ENCODE data around the gene TMEM255A.
A peak's percentile ranks its signal among the peaks of the same experiment; 100 is the strongest.

Gene TMEM255A

GRCh38 chrX:120269373-120270035 is 41.8 kb downstream of the TMEM255A start:
- DNase-seq: peak in 8 of 58 donors; percentile 0 to 43 (median 2)

GRCh38 chrX:120264341-120264740 is 46.9 kb downstream of the TMEM255A start:
- DNase-seq: no peak

DNA sequence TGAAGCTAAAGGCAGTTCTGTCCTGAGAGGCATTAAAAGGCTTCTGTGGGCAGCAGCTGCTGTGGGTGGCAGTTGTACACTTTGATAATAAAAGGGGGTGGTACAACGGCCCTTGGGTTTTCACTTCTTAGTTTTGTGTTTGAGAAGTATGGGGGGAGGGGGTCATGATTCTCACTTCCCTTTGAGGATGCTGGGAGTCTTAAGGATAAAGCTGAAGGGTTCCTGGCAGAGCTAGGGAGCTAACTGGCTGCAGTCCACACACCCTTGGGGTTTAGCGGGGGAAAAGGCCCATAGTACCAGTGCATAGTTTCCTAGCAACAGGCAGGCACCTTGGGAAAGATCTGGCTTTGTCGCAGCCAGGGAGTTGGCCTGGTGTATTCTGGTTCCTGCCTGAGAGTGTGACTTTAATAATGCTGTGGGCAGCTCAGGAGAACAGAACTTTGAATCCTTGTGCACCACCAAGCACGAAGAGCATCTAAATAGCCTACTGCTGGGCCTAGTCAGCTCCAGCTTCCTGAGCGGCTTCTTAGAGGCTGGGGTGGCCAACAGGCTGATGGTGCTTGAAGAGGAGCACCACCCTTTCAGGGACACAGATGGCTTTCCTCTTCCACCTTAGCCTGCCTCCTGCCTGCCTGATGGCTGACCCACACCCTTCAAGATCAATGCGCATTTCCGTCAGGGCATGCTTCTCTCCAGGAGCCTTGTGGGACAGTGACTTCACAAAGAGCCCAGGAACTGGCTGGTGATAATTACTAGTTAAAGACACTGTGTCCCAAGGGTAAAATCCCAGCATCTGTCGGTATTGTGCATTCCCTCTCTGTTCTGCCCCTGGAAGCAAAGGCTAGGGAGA is 48.2 kb downstream of the TMEM255A start:
- peak in 41 of 58 donors; percentile 0 to 52 (median 11) for DNase-seq

GRCh38 chrX:120260369-120260768 is 50.9 kb downstream of the TMEM255A start:
- DNase-seq: no peak

DNA sequence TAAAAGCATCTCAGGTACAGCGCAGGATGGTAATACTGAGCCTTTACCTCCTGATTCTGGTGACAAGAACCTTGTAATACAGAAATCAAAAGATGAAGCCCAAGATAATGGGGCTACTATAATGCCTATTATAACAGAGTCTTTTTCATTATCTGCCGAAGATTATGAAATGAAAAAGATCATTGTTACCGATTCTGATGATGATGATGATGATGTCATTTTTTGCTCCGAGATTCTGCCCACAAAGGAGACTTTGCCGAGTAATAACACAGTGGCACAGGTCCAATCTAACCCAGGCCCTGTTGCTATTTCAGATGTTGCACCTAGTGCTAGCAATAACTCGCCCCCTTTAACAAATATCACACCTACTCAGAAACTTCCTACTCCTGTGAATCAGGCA is 57.5 kb downstream of the TMEM255A start:
- peak in 1 of 58 donors; percentile 3 for DNase-seq

DNA sequence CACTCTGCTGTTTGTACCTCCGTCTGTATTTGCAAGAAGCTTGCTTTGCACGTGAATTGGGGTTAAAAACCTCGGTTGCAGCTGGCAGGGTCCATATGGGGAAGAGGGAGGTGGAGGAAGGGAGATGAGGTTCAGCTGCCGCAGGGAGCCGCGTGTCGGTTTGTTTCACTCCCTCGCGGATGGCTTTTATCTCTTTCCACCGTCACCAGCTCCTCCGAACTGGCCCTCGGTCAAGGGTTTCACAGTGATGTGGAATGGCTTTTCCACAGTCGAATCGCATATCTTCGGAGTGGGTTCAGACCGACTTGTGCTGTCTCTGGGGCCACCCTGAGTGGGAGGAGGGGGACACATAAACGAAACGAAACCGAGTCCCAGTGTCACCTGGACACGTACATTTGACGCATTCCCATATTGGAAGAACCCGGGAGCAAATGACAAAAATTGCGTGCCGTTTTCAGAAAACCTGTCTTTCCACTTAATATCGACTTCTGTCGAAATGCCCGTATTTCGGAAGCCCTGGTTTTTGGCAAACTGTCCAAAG is 59.7 kb downstream of the TMEM255A start:
- peak in 34 of 58 donors; percentile 0 to 33 (median 8) for DNase-seq

- DNase-seq: peak; percentile 0 to 89 (median 76)
Observed at GRCh38 chrX:120250522-120251271, 60.6 kb downstream of the TMEM255A start, which contains the start of gene ZBTB33. ZBTB33 (plus strand) TSS chrX:120250812; CDS start chrX:120253416, 2,604 bp downstream.

DNA sequence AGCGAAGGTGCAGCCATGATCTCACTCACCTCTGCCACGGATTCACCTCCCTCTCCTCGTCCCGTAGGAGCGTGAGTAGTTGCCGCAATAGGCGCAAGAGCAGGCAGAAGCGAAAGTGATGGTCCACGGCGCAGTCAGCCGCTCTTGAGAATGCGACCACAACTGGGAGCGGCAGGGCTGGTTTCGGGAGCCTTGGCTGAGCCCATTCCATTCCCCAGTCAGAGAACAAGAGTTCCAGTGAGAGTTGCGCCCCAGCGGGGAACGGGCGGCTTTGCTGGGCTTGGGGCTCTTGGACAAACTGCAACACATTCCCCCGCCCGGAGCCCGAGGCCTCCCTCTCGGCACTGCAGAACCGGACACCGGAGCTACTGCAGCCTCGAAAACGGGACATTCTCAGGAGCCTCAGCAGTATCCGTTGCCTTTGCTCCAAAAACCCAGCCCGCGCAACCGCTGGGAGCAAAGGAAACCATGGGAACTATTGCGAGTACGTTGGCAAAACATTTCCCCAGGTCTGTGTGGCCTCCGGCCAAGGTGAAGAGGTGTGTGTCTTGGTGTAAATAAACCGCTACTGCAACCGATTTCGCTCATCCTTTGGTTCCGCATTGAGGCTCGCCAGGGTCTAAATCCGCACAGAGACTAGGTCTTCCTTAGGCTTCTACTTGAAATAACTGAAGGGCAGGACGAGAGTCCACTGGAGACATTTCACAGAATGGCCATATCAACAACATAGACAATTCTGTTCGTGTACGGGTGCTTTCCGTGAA is 66.3 kb downstream of the TMEM255A start:
- peak in 57 of 58 donors; percentile 2 to 72 (median 40) for DNase-seq

GRCh38 chrX:120244395-120244734 is 66.9 kb downstream of the TMEM255A start:
- peak in 1 of 58 donors; percentile 42 for DNase-seq

- DNase-seq: no peak
Observed at GRCh38 chrX:120242813-120243212, 68.4 kb downstream of the TMEM255A start.

DNA sequence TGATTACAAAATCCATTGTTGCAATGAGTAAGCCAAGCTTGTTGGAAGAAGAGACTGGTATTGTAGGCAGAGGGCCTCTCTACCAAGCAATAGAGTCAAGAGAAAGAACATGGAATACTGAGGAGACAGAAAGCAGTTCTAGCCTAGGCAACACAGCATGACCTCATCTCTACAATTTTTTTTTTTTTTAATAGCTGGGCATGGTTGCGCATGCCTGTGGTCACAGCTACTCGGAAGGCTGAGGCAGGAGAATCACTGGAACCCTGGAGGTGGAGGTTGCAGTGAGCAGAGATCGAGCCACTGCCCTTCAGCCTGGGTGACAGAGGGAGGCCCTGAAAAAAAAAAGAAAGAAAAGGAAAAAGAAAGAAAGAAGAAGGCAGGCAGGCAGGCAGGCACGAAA is 72.3 kb downstream of the TMEM255A start:
- DNase-seq: no peak

DNA sequence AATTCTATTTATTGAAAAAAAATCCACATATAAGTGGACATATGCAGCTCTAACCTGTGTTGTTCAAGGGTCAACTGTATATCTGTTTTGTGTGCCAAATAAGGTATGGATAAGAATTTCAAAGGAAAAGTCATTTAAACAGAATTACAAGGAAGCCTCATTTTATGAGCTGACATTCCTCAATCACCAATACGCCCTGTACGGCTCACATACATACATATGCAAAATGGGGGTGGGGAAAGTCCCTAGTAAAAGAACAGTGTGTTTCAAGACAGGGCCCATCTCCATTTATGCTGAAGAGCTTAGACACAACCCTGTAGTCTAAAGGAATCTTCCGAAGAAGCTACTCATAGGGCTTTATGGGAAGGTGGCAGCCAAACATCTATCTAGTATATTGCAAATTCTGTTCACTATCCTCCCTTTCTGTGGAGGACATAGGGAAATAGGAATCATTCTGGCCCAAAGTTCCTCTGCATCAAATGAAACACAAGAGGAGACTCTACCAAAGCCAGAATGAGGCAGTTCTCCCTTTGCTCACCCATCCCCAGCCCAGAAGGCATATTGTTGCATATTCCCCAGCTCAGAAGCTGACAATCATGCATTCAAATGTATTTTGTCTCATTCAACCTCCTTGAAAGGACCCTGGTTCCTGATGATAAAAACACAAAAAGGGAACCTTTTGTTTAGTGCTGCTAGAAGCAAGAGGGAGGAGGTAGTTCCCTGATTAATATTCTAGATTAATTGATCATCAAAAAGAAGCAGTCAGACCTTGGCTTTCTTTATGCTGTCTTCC is 74.4 kb downstream of the TMEM255A start:
- no peak for DNase-seq

GRCh38 chrX:120235284-120235683 is 76.0 kb downstream of the TMEM255A start:
- DNase-seq: no peak

DNA sequence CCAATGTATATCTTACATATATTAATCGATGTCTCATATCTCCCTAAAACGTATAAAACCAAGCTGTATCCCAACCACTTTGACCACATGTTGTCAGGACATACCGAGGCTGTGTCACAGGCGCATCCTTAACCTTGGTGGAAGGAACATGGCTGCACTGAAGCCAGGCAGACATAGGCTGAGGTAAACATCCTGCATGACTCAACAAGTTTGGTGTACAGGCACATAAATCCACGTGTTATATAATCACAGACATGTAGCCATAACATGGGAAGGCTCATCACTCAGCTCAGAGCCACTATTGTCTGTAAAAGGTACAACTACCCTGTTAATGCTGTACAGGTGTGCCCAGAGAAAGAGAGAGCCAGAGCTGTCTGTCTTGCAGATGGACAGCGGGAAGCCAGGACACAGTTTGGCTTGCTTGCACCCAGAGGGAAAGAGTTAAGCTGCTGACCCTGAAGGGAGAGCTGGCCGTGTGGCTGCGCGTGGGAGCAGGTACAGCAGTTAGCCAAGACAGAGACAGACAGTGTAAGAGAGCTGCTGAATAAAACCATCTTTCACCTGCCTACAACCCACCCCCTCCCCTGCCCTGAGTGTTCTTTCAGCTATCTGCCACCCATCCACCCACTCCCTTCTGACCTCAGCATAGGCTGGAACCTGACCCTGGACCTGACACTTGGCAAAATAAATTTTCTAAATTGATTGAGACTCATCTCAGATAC is 82.9 kb downstream of the TMEM255A start:
- DNase-seq: no peak

- DNase-seq: no peak
Observed at GRCh38 chrX:120224388-120224787, 86.9 kb downstream of the TMEM255A start.

DNA sequence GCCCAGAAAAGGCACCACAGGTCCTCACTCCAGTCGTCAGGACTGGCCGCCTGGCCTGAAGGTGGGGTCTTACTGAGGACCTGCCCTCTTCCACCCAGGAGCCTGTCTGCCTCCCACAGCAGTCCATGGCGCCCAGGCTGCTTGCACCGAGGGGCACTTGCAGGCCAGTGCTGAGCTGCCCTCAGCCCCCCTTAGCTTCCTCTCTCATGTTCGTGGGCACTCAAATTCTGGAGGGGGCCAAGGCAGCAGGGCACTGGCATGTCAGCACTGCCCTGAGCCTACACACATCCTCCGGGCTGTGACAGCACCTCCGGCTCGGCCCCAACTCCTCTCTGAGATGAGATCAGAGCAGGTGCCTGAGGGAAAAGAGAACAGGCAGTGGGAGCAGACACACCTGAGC is 87.9 kb downstream of the TMEM255A start:
- DNase-seq: no peak

GRCh38 chrX:120213438-120214265 is 97.6 kb downstream of the TMEM255A start:
- peak in 38 of 58 donors; percentile 0 to 58 (median 9) for DNase-seq

Data from anterior cingulate cortex (tissue), 58 donors.